ENCODE results near the gene SPTLC3.

Gene SPTLC3

DNA sequence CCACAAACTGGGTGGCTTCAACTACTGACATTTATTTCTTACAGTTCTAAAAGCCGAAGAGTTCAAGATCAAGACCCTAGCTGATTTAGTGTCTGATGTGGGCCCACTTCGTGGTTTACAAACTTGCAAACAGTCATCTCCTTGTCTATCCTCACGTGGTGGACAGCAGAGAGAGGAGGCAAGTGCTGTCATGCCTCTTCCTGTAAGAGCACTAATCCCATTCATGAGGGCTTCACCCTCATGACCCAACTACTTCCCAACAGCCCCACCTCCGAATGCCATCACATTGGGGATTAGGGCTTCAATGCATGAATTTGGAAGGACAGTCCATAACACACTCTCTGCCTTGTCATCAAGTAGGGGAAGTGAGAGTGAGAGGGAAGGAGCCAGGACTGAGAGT is 196.7 kb downstream of the SPTLC3 start:
- no peak for TF ChIP-seq CTCF (IDR thresholded peaks at IDR 0.05)

GRCh38 chr20:13205848-13206434 is 197.2 kb downstream of the SPTLC3 start:
- no peak for TF ChIP-seq CTCF (IDR thresholded peaks at IDR 0.05)

- no peak for TF ChIP-seq CTCF (IDR thresholded peaks at IDR 0.05)
Measured at GRCh38 chr20:13207016-13207415, 198.2 kb downstream of the SPTLC3 start.

GRCh38 chr20:13211956-13212618 is 203.3 kb downstream of the SPTLC3 start:
- no peak for TF ChIP-seq CTCF (IDR thresholded peaks at IDR 0.05)

GRCh38 chr20:13212750-13213149 is 204.0 kb downstream of the SPTLC3 start:
- TF ChIP-seq CTCF (IDR thresholded peaks at IDR 0.05) = no peak

DNA sequence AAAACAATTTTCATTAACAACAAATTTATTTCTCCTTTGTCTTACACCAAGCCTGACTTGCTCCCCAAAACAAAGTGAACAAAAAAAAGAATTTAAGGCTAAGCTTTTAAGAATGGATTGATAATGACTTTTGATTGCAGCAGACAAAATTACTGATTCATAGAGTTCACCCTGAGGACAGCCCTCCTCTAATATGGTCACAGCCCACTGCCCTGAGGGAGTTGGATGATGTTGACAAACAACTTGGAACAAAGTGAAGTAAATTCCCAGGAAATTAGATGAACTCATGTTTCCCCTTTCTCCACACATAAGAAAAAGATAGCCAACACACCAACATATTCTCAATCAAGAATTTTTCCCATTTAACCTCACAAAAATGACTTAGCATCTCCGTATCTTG is 204.6 kb downstream of the SPTLC3 start:
- TF ChIP-seq CTCF (IDR thresholded peaks at IDR 0.05) = no peak

GRCh38 chr20:13216533-13216932 is 207.8 kb downstream of the SPTLC3 start:
- TF ChIP-seq CTCF (IDR thresholded peaks at IDR 0.05) = no peak

Data from LNCAP (cell line).